Measurements from ENCODE around the gene TRAF2.

- TF ChIP-seq PHF21A (IDR thresholded peaks at IDR 0.05; ENCODE audit: borderline replicate concordance, low read depth) (no peak), SOX6 (IDR thresholded peaks at IDR 0.05) (no peak), CREM (IDR thresholded peaks at IDR 0.05; ENCODE audit: low read depth) (no peak), RFX5 (IDR thresholded peaks at IDR 0.05; ENCODE audit: low read depth, low read length) (no peak), KAT8 (IDR thresholded peaks at IDR 0.05; ENCODE audit: low read depth) (no peak), RAD21 (CRISPR knock-in tag; conservative IDR thresholded peaks at IDR 0.05 in 1 of 2, IDR thresholded peaks at IDR 0.05 in 1 of 2) (no peak), NCOR1 (IDR thresholded peaks at IDR 0.05) (no peak), BRF2 (IDR thresholded peaks at IDR 0.05; ENCODE audit: borderline replicate concordance, insufficient read depth, insufficient read length) (no peak), LARP7 (IDR thresholded peaks at IDR 0.05) (no peak), CTCF (IDR thresholded peaks at IDR 0.05 in 2 of 3, conservative IDR thresholded peaks at IDR 0.05 in 1 of 3; ENCODE audit: insufficient read depth in 2 of 3, low read depth in 1 of 3, low read length in 3 of 3) (no peak)
Observed at GRCh38 chr9:136900988-136901515, 14.7 kb downstream of the TRAF2 start.
